NCI-H187 treated with DMSO at 0.1 percent for 48 hours (cell line): ENCODE data around the gene SUN5.
"Not testable (repeated sequence)": the region's sequence is repeated elsewhere in the genome, so short reads cannot be mapped to it uniquely, and the experiment has no call there.

Experiments
- DNase-seq: peaks from one replicate; lab custom pipeline; 2025; lab: John Stamatoyannopoulos, UW

Gene SUN5

GRCh38 chr20:33004141-33004751 lies at the start of gene SUN5:
Gene SUN5, minus strand, starts transcription at chr20:33004433. Its CDS starts 93 bp downstream, at chr20:33004340.
- no peak for DNase-seq

- no peak for DNase-seq
Observed at GRCh38 chr20:33053291-33054106, 49.3 kb upstream of the SUN5 start, which contains the start of gene BPIFB3. Gene BPIFB3, plus strand, starts transcription at chr20:33053903. Its CDS starts 1,533 bp downstream, at chr20:33055436.

GRCh38 chr20:33051333-33051732 lies 47.1 kb upstream of the SUN5 start:
- DNase-seq = no peak

GRCh38 chr20:33046412-33046811 lies 42.2 kb upstream of the SUN5 start:
- DNase-seq = no peak

GRCh38 chr20:33045129-33045721 lies 41.0 kb upstream of the SUN5 start:
- DNase-seq = not testable (repeated sequence)

GRCh38 chr20:33043731-33044181 lies 39.5 kb upstream of the SUN5 start:
- no peak for DNase-seq

- no peak for DNase-seq
Observed at GRCh38 chr20:33042983-33043730, 38.9 kb upstream of the SUN5 start.

GRCh38 chr20:33042430-33042829 lies 38.2 kb upstream of the SUN5 start:
- DNase-seq = no peak

GRCh38 chr20:33038243-33038642 lies 34.0 kb upstream of the SUN5 start:
- DNase-seq = no peak

- DNase-seq = no peak
Observed at GRCh38 chr20:33037456-33037855, 33.2 kb upstream of the SUN5 start.

GRCh38 chr20:33034901-33035492 lies 30.8 kb upstream of the SUN5 start:
- no peak for DNase-seq

GRCh38 chr20:33034115-33034514 lies 29.9 kb upstream of the SUN5 start:
- no peak for DNase-seq

GRCh38 chr20:33033381-33033780 lies 29.1 kb upstream of the SUN5 start:
- no peak for DNase-seq

GRCh38 chr20:33032555-33032954 lies 28.3 kb upstream of the SUN5 start:
- no peak for DNase-seq

GRCh38 chr20:33031531-33031930 lies 27.3 kb upstream of the SUN5 start, which contains the start of gene BPIFB6:
Gene BPIFB6, plus strand, starts transcription at chr20:33031648. Its CDS starts 0 bp downstream, at chr20:33031648.
- DNase-seq = no peak

GRCh38 chr20:33030569-33030968 lies 26.3 kb upstream of the SUN5 start:
- no peak for DNase-seq

GRCh38 chr20:33030076-33030475 lies 25.8 kb upstream of the SUN5 start:
- no peak for DNase-seq

GRCh38 chr20:33028875-33029274 lies 24.6 kb upstream of the SUN5 start:
- no peak for DNase-seq

- DNase-seq = no peak
Observed at GRCh38 chr20:33027769-33028751, 23.8 kb upstream of the SUN5 start.
